Calu3 (cell line): ENCODE results near the gene CTSF. TPM values are rescaled to one million over a fixed set of nuclear protein-coding genes. Genes with fewer than 3 reads are reported as not detected.

Experiments used
- BruUV-seq: library from RNA; stranded (reverse); fragments of 400-500 nt; replicated peaks from 2 replicates; lab custom pipeline; 2021; lab: Mats Ljungman, UMichigan
- CTCF ChIA-PET: fragments of 300-600 bp; sonication (Branson Sonifier 250); formaldehyde crosslinking; loops from one replicate; lab custom pipeline; 2022; ENCODE audit warnings: antibody characterized with exemption; lab: Charles Lee
- DNase-seq: peaks from one replicate; pipeline ENCODE4 v3.0.0; 2022
- H3K27ac Mint-ChIP-seq: one replicate; pipeline ENCODE4 v1.8.0; 2022; ENCODE audit warnings: mixed read lengths; ENCODE audit not compliant: unreplicated experiment
- H3K27me3 Mint-ChIP-seq: one replicate; pipeline ENCODE4 v1.8.0; 2022; ENCODE audit warnings: mixed read lengths; ENCODE audit not compliant: unreplicated experiment
- H3K36me3 Mint-ChIP-seq: one replicate; pipeline ENCODE4 v1.8.0; 2022; ENCODE audit warnings: mild to moderate bottlenecking, moderate library complexity, mixed read lengths; ENCODE audit not compliant: insufficient read depth, unreplicated experiment
- H3K4me1 Mint-ChIP-seq: one replicate; pipeline ENCODE4 v1.8.0; 2022; ENCODE audit warnings: mild to moderate bottlenecking, low read depth, mixed read lengths; ENCODE audit not compliant: unreplicated experiment
- H3K4me3 Mint-ChIP-seq: one replicate; pipeline ENCODE4 v1.8.0; 2022; ENCODE audit warnings: mild to moderate bottlenecking, low read depth, moderate library complexity, mixed read lengths; ENCODE audit not compliant: unreplicated experiment
- H3K9me3 Mint-ChIP-seq: one replicate; pipeline ENCODE4 v1.8.0; 2022; ENCODE audit warnings: low read depth, mixed read lengths; ENCODE audit not compliant: unreplicated experiment
- intact Hi-C: fragments of 100-400 bp; cut with micrococcal nuclease; formaldehyde crosslinking; loops from one replicate; pipeline ENCODE4 v1.10.0; 2022; ENCODE audit not compliant: unreplicated experiment
- total RNA-seq: library from RNA; stranded (reverse); gene quantifications from 2 replicates; pipeline ENCODE4 v1.2.3, GENCODE V29; 2022
- TF ChIP-seq, protein P1 (sequence below): fragments of 200-600 bp; IDR thresholded peaks from one replicate; pipeline ENCODE4 v1.8.0; 2022; ENCODE audit warnings: antibody characterized with exemption; ENCODE audit not compliant: unreplicated experiment

Gene CTSF
- total RNA-seq, 1 experiment from 2014 or later = 1.7 TPM

DNA sequence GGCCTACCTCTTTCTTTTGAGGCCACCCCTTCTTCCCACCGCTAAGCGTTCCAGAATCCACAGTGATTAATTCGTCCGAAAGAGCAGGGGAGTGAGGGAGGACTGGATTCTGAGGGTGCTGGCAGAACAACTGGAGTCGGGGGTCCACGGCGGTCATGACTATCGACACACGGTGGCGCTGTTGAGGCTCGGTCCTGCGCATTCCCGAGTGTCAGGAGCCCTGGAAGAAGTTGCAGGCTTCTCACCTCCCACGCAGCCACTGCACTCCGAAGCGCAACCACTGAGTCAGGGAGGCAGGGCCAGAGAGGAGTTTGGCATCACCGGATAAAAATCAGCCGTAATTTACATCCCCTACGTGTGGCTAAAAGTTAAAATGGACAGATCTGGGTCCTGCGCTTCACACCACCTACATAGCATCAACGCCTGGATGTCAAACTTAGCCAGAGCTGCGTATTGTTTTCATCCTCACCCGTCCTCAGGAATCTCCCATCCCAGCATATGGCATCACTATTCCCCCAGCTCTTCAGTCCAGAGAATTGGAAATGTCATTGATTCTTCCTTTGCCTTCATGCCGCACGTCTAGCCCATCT is 10.7 kb upstream of the CTSF start:
- no peak overlapping the region for H3K4me3 Mint-ChIP-seq
- TF ChIP-seq, protein P1, sequence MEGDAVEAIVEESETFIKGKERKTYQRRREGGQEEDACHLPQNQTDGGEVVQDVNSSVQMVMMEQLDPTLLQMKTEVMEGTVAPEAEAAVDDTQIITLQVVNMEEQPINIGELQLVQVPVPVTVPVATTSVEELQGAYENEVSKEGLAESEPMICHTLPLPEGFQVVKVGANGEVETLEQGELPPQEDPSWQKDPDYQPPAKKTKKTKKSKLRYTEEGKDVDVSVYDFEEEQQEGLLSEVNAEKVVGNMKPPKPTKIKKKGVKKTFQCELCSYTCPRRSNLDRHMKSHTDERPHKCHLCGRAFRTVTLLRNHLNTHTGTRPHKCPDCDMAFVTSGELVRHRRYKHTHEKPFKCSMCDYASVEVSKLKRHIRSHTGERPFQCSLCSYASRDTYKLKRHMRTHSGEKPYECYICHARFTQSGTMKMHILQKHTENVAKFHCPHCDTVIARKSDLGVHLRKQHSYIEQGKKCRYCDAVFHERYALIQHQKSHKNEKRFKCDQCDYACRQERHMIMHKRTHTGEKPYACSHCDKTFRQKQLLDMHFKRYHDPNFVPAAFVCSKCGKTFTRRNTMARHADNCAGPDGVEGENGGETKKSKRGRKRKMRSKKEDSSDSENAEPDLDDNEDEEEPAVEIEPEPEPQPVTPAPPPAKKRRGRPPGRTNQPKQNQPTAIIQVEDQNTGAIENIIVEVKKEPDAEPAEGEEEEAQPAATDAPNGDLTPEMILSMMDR = peak; percentile 81
- H3K4me1 Mint-ChIP-seq = no peaks in the 10 kb centered on the region
- H3K27ac Mint-ChIP-seq = no peak overlapping the region
- H3K9me3 Mint-ChIP-seq = peaks cover 7% of the 10 kb centered on the region
- intact Hi-C loops = loop anchor here (5.0 to 10.0 kb wide), 2 partner anchors 98 to 256 kb away; partner anchors contain the start of gene RBM4B
- no peaks in the 10 kb centered on the region for H3K36me3 Mint-ChIP-seq
- no TSS peak for BruUV-seq
- peaks cover 54% of the 10 kb centered on the region for H3K27me3 Mint-ChIP-seq
- peak; percentile 75 for DNase-seq
- CTCF ChIA-PET = interaction anchor here (1.5 kb wide), 1 partner anchor 99 kb away, joined by 9 read pairs; the partner anchor contains the start of gene RBM4B

DNA sequence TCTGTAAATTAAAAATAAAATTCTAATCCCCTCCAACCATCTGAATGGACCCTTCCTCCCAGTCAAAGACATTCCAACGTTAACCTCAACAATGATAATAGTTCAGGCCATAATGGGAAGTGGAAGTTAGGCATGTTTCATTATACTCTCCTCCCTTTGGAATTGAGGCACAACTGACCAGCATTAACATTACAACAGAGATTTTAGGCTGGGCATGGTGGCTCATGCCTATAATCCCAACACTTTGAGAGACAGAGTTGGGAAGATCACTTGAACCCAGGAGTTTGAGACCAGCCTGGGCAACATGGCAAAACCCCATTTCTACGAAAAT is 2.4 kb upstream of the CTSF start:
- no TSS peak for BruUV-seq
- Mint-ChIP-seq H3K4me3 (no peak overlapping the region), H3K27ac (no peak overlapping the region), H3K4me1 (no peaks in the 10 kb centered on the region), H3K27me3 (peaks cover 71% of the 10 kb centered on the region), H3K36me3 (no peaks in the 10 kb centered on the region), H3K9me3 (no peaks in the 10 kb centered on the region)
- CTCF ChIA-PET = no interaction called here
- intact Hi-C loops = loop anchor here (10.0 kb wide), 1 partner anchor 264 kb away; no protein-coding TSS in a partner anchor
- TF ChIP-seq, protein P1 = no peak
- DNase-seq = no peak

DNA sequence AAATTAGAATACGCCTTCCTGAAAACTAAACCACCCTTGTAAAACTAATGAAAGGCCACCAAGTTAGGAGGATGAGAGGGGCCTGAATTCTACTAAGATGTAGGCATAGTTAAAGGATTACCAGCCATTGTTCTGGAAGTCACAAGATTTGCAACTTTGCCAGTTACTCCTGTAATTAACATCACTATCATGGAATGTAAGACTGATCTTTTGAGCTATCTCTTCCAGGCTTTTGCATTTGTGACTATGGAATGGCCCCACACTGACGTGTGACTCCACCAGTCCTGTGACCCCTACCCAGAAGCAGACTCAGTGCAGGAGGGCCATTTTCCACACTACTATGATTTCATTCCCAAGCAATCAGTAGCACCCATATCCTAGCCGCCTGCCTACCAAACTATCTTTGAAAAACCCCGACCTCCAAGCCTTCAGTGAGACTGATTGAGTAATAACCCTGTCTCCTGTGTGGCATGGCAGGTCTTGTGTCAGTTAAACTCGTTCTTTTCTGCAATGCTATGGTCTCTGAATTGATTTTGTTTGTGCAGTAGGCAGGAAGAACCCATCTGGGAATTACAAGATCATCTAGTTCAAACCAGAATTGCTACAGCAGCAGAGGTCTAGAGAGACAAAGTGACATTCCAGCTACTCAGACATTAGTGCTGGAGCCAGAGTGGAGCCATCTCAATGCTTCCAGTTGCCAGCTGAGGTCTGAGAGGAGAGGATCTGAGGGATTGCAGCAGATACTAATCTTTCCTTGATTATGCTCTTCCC is 1.9 kb upstream of the CTSF start:
- Mint-ChIP-seq H3K27me3 (peaks cover 71% of the 10 kb centered on the region), H3K36me3 (no peaks in the 10 kb centered on the region), H3K4me1 (no peaks in the 10 kb centered on the region), H3K4me3 (no peak overlapping the region), H3K27ac (no peak overlapping the region), H3K9me3 (no peaks in the 10 kb centered on the region)
- CTCF ChIA-PET = no interaction called here
- no peak for DNase-seq
- no TSS peak for BruUV-seq
- intact Hi-C loops = loop anchor here (10.0 kb wide), 1 partner anchor 265 kb away; no protein-coding TSS in a partner anchor
- TF ChIP-seq, protein P1 = no peak

DNA sequence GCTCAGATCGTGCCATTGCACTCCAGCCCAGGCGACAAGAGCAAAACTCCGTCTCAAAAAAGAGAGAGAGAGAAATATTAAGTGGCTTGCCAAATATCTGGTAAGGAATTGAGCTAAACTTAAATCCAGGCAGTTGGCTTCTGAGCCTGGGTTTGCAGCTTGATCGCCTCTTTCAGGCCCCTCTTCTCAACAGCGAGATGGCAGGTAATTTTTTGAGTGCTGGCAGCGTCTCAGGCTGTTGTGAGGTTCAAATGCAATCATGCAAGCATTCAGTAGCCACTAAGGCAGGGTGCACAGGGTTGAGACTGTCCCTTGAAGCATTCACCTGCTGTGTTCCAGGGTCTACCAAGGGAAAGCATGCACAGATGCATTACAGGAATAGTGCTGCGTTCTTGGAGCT is 670 bp upstream of the CTSF start:
- CTCF ChIA-PET = no interaction called here
- Mint-ChIP-seq H3K4me3 (no peak overlapping the region), H3K27ac (no peak overlapping the region), H3K4me1 (no peaks in the 10 kb centered on the region), H3K36me3 (no peaks in the 10 kb centered on the region), H3K27me3 (peaks cover 63% of the 10 kb centered on the region), H3K9me3 (no peaks in the 10 kb centered on the region)
- no TSS peak for BruUV-seq
- no peak for DNase-seq
- TF ChIP-seq, protein P1 = no peak
- intact Hi-C loops = no loop called here
